HG03280 (cell line): ENCODE data around the gene NAV2.

Experiments used
- ATAC-seq: cut with Tn5 transposase; IDR thresholded peaks from one replicate; pipeline ENCODE4 v1.9.1; 2021; ENCODE audit warnings: mild to moderate bottlenecking, moderate library complexity; ENCODE audit not compliant: unreplicated experiment

The NAV2 gene

DNA sequence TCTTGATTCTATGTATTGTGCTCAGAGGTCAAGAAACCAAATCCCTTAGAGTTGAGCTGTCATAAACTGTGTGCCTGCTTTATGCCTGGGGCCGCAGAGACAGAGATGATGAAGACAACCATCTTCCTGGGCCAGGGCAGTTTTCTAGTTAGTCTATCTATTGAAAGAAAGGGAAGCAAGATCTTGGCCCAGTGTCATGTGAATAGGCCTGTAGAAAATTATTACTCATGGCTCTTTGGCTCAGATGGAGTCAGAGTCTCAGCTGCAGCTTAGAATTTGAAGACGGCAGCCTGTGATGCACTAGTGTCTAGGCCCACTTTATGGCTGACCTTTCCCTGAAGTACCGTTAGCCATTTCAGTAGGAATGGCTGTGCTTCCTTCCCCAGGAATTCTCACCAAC is 335.6 kb downstream of the NAV2 start:
- ATAC-seq: no peak

- ATAC-seq: no peak
Measured at GRCh38 chr11:20048707-20049106, 336.1 kb downstream of the NAV2 start.

GRCh38 chr11:20049231-20049630 is 336.6 kb downstream of the NAV2 start:
- no peak for ATAC-seq

DNA sequence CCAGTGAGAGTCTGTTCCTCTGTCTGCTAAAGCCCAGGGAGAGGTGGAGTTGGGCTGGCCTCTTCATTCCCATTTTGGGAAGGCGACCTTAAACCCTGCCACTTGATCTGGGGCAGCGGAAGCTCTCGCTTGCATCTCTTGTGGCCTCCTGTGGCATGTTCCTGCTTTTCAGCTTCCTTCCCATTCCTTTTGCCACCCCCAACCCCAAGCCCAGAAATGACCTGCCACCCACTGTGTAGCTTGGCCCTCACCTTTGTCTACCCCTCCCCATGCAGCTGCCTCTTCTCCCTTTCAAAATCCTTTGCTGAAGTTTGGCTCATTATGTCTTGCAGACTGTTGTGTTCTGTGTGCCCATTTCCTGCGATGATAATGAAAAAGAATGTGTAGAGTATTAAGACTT is 337.4 kb downstream of the NAV2 start:
- no peak for ATAC-seq

DNA sequence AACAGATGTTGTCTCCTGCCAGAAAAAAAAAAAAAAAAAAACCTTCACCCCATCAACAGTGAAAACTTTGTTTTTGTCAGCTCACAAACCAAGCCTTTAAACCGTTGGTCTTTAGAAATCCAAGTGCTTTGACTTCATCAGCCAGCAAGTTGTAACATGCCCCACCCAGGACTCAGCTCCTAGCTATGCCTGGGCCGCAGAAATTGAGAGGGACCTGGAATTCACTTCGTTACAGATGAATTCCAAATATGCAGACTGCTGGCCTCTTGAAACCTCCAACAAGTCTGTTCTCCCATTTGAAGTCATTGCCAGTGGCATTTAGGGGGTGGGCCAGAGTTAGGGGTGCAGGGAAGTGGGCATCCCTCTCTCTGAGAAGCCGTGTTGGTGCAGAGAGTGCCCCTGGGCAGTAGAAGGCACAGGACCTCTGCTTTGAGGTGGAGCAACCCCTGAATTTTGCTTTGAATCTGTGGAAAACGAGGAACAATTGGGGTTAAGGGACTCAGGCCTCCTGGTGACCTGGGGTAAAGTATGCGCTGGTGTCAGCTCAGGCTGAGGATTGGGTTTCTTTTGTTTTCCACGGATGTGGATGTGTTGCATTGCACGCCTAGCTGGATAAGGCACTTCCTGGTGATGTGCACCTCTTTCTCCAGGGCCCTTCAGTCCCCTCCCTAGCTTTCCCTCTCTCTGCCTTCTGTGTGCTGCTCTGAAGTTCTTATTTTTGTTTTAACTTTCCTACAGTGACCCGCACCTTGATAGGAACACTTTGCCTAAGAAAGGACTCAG is 338.1 kb downstream of the NAV2 start:
- no peak for ATAC-seq

DNA sequence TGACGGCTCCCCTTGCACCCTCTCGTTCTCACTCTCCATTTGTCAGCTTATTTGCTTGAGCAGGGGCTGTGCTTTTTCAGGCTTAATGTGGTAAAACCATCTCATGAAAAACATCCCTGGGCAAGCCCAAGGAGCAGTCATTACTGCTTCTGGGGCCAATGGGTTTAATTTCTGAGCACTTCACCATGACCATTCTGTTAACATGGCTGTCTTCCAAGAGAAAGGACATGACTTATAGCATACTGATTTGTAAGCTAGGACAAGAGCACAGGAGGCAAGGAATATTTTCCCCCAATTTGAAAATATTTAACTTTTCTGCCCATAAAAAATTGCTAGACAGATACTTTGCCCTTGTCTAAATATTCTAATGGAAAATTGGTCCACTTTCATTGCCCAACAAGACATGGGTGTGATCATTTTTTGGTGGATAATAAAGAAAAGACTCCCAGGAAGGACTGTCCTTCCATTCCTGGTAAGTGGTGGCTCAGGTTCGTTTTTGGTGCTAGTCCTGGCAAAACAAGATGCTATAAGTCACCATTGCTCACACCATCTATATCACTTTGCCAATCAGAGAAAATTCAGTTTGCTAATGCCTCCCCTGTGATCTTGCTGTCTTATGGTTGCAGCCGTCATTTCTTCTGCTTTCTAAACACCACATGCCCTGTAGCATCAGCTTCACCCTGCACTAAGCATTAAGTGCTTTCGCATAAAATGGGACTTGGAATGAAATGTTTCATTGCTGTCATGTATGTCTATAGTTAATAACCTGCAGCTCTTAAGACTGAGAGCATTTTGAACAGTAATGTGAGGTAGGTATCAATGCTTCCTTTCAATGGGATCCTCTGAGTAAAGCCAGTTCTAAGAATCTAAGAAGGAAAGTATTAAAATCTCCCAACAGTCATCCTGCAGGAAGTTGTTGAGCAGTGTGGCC is 339.1 kb downstream of the NAV2 start:
- no peak for ATAC-seq

- no peak for ATAC-seq
Measured at GRCh38 chr11:20053572-20053971, 340.9 kb downstream of the NAV2 start.

- ATAC-seq: no peak
Measured at GRCh38 chr11:20054584-20054983, 341.9 kb downstream of the NAV2 start.

GRCh38 chr11:20055312-20055711 is 342.7 kb downstream of the NAV2 start:
- ATAC-seq: no peak

DNA sequence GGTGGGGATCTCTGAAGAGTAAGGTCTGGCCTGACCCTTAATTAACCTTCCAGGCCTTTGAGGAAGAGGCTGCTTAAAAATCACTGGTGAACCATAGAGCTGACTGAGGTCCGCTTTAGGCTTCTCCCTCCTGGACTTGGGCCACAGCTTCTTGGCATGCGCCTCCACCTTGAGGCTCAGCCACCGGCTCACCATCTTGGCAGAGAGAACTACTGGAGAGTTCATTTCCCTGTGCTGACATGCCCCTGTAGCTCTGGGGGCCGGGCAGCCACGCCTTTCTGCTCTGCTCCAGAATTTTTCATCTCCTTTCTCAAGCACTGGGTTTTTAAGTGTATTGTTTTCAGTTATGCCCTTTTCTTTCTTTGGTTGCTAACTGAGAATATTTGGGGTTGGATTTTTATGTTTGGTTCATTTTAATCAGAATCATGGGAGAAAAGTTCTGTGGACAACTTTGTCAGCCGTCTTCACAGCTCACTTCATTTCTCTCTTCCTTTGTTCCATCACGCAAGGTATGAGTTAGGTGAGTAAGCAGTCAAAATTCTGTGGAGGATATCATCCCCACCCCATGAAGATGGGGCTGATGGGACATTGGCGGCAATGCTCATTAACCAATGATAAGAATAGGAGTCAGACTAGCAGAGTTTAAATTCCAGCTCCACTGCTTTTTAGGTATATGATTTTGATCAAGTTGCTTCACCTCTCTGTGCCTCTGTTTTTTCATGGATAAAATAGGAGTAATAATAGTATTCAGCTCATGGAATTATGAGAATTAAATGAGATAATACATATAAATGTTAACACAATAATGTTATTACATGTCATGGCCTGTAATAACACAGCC is 343.7 kb downstream of the NAV2 start:
- no peak for ATAC-seq

- ATAC-seq: no peak
Measured at GRCh38 chr11:20056950-20057943, 344.6 kb downstream of the NAV2 start.

- no peak for ATAC-seq
Measured at GRCh38 chr11:20058749-20059458, 346.3 kb downstream of the NAV2 start.

DNA sequence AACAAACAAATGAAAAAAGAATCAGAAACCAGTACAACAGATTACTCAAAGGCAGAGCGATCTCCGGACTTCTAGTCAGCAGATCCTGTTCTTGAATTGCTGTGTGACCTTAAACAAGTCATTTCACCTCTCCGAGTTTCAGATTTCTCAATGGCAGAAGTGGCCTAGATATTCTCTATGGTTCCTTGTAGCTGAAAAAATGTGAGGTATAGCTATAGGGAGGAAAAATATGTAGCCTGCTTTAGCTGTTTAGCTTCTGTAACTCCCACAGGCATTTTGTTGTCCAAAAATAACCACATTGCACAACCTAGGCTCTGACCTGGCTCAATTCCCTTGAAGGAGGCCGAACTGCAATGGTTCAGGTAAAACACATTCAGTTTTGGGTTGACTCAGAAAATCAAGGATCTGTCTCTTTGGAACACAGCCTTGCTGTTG is 347.0 kb downstream of the NAV2 start:
- ATAC-seq: no peak

- ATAC-seq: no peak
Measured at GRCh38 chr11:20060181-20060580, 347.5 kb downstream of the NAV2 start.

- ATAC-seq: no peak
Measured at GRCh38 chr11:20060647-20061205, 348.1 kb downstream of the NAV2 start.

DNA sequence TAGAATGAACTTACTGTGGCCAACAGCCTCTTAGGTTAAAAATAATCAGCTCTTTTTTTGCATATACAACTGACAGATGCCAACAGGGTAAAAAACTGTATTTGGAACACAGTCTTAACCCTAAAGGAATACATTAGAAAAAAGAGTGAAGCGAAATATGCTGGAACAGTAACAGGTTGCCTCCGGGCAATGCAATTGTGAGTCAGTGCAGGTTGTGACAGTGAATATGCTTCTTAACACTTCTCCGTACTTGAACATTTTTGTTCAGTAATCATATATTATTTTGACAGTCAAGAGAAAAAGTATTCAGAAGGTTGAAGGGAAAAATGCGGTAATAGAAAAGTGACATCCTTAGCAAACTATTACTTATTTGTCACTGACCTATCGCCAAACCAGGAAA is 349.1 kb downstream of the NAV2 start:
- no peak for ATAC-seq

DNA sequence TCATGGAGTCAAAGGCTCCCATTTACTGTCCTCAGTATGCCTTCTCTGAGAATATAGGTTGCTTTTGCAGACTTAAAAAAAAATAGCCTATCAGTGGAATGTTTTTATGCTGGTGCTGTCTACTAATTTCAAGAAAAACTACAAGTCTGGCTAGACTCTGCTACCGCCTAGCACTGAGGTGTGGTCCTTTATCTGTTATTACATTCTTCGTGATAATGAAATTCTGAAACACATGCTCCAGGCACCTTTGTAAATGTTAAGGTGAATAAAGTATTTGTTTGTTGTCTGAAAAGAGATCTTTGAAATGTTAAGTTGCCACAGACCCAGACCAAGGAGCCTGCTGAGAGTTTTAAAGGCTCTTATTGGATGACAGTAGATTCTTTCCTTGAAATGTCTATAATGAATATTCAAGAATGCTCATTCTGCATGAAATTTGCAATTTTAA is 352.3 kb downstream of the NAV2 start:
- ATAC-seq: no peak

DNA sequence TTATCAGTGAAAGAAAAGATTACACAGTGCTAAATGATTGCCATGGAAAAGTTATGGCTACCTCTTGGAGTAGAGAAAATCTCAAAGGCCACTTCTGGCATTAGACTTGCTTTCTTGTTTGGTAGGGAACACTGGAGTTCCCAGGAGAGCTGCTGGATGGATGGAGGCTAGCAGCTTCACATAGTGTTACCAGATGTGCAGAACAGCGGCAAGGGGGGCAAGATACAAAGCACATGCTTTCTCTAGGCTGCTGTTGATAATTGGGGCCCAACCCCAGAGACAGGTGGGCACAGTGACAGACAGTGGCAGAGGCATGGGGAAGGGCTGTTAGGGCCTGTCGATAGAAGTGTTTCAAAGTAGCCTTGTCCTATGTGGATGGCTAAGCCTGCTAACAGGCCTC is 352.8 kb downstream of the NAV2 start:
- no peak for ATAC-seq
